Fibroblast of lung (primary cell): ENCODE measurements around the gene GPSM1. TPM values are rescaled to one million over a fixed set of nuclear protein-coding genes. Genes with fewer than 3 reads are reported as not detected.

ENCODE experiments used
- DNase-seq, 2 donors: peaks; one replicate each; pipeline versions ENCODE4 v3.0.0 to v3.0.0-alpha.2; 2010; ENCODE audit warnings: low read depth in 2 of 2
- H2AFZ ChIP-seq: 2 replicates; pipeline ENCODE4 v1.5.1; 2012; ENCODE audit warnings: low read length, control low read depth, inconsistent platforms
- H3K27ac ChIP-seq: 2 replicates; pipeline ENCODE4 v1.5.1; 2011; ENCODE audit warnings: low read length, control low read depth; ENCODE audit not compliant: insufficient read depth
- H3K27me3 ChIP-seq: 2 replicates; pipeline ENCODE4 v1.5.1; 2011; ENCODE audit warnings: mild to moderate bottlenecking, low read length; ENCODE audit not compliant: control insufficient read depth, insufficient read depth
- H3K36me3 ChIP-seq: 2 replicates; pipeline ENCODE4 v1.5.1; 2011; ENCODE audit warnings: low read length; ENCODE audit not compliant: control insufficient read depth, insufficient read depth
- H3K4me1 ChIP-seq: 2 replicates; pipeline ENCODE4 v1.5.1; 2011; ENCODE audit warnings: low read length; ENCODE audit not compliant: control insufficient read depth, insufficient read depth; ENCODE audit errors: extremely low read depth
- H3K4me2 ChIP-seq: 2 replicates; pipeline ENCODE4 v1.5.1; 2011; ENCODE audit warnings: low read length, control low read depth; ENCODE audit not compliant: insufficient read depth; ENCODE audit errors: extremely low read depth
- H3K4me3 ChIP-seq, 4 experiments: fragments of 200-600 bp in 1 of 4; sonication (generic) in 1 of 4; replicated peaks in 1 of 4; 2 replicates each; pipeline ENCODE4 v1.5.1; 2011 to 2016; ENCODE audit warnings: low read length in 4 of 4, low read depth in 3 of 4, mild to moderate bottlenecking in 3 of 4, control low read depth in 2 of 4, inconsistent platforms in 1 of 4, mixed read lengths in 1 of 4; ENCODE audit not compliant: insufficient read depth in 1 of 4; ENCODE audit errors: control extremely low read depth in 1 of 4
- H3K79me2 ChIP-seq: 2 replicates; pipeline ENCODE4 v1.5.1; 2012; ENCODE audit warnings: mild to moderate bottlenecking, low read length, inconsistent platforms; ENCODE audit not compliant: control insufficient read depth, insufficient read depth
- H3K9ac ChIP-seq: 2 replicates; pipeline ENCODE4 v1.5.1; 2011; ENCODE audit warnings: mild to moderate bottlenecking, low read length, control low read depth; ENCODE audit not compliant: insufficient read depth
- H3K9me3 ChIP-seq: 2 replicates; pipeline ENCODE4 v1.5.1; 2012; ENCODE audit warnings: low read depth, low read length; ENCODE audit not compliant: control insufficient read depth, insufficient read depth
- H4K20me1 ChIP-seq: 2 replicates; pipeline ENCODE4 v1.5.1; 2011; ENCODE audit warnings: low read length; ENCODE audit not compliant: control insufficient read depth, insufficient read depth; ENCODE audit errors: extremely low read depth
- CTCF ChIP-seq, 2 donors: IDR thresholded peaks in 1 of 2; conservative IDR thresholded peaks in 1 of 2; 1 replicate in 1 of 2; 2 replicates in 1 of 2; pipeline ENCODE4 v1.5.1; 2011 to 2012; ENCODE audit warnings: low read length in 2 of 2, control low read depth in 1 of 2, inconsistent platforms in 1 of 2, low read depth in 1 of 2, mild to moderate bottlenecking in 1 of 2
- EZH2 ChIP-seq: IDR thresholded peaks from 2 replicates; pipeline ENCODE4 v1.5.1; 2012; ENCODE audit warnings: low read length, control low read depth, mild to moderate bottlenecking; ENCODE audit errors: missing control alignments
- polyA plus RNA-seq, 2 donors: library from polyadenylated mRNA; depleted of rRNA in 1 of 2; stranded (reverse) in 1 of 2; unstranded in 1 of 2; fragments of >200 nt; gene quantifications; 2 replicates each; pipeline ENCODE4 v1.2.1, GENCODE V29; 2011 to 2012; ENCODE audit warnings: missing spikeins in 1 of 2
- total RNA-seq: library from RNA; depleted of rRNA; stranded (reverse); fragments of >200 nt; gene quantifications from 2 replicates; pipeline ENCODE4 v1.2.1, GENCODE V29; 2014

GPSM1 gene
- total and polyA plus RNA-seq, 2 donors (not counting 1 experiment from before 2014, with no cell fraction given): 15.8 to 60.3 TPM

GRCh38 chr9:136302527-136302926 lies 24.8 kb upstream of the GPSM1 start:
- no peak for DNase-seq
- Histone ChIP-seq H3K4me1 (no peaks in the 10 kb centered on the region), H3K9me3 (no peaks in the 10 kb centered on the region), H3K36me3 (no peaks in the 10 kb centered on the region), H3K27ac (no peak overlapping the region), H3K79me2 (no peaks in the 10 kb centered on the region), H3K4me2 (no peak overlapping the region), H3K4me3 (no peak overlapping the region), H4K20me1 (no peaks in the 10 kb centered on the region), H3K27me3 (no peaks in the 10 kb centered on the region), H3K9ac (no peak overlapping the region), H2AFZ (no peak overlapping the region)
- TF ChIP-seq EZH2 (no peak), CTCF (conservative IDR thresholded peaks at IDR 0.05 in 1 of 2, IDR thresholded peaks at IDR 0.05 in 1 of 2; ENCODE audit: low read depth in 1 of 2, low read length in 2 of 2) (no peak)

GRCh38 chr9:136303066-136303824 lies 24.1 kb upstream of the GPSM1 start:
- H3K4me1 ChIP-seq: no peaks in the 10 kb centered on the region
- no peaks in the 10 kb centered on the region for H3K36me3 ChIP-seq
- H3K79me2 ChIP-seq: no peaks in the 10 kb centered on the region
- no peaks in the 10 kb centered on the region for H3K9me3 ChIP-seq
- DNase-seq: no peak
- H3K27me3 ChIP-seq: no peaks in the 10 kb centered on the region
- no peak overlapping the region for H3K4me2 ChIP-seq
- TF ChIP-seq EZH2: no peak
- no peak for TF ChIP-seq CTCF (conservative IDR thresholded peaks at IDR 0.05 in 1 of 2, IDR thresholded peaks at IDR 0.05 in 1 of 2; ENCODE audit: low read depth in 1 of 2, low read length in 2 of 2)
- H3K27ac ChIP-seq: no peak overlapping the region
- no peak overlapping the region for H3K9ac ChIP-seq
- no peak overlapping the region for H2AFZ ChIP-seq
- H4K20me1 ChIP-seq: no peaks in the 10 kb centered on the region
- no peak overlapping the region for H3K4me3 ChIP-seq

- Histone ChIP-seq H3K27me3 (no peaks in the 10 kb centered on the region), H3K27ac (no peak within 1 kb of the TSS), H3K79me2 (no peaks in the 10 kb centered on the region), H2AFZ (no peak within 1 kb of the TSS), H3K4me2 (no peak within 1 kb of the TSS), H3K4me1 (no peaks in the 10 kb centered on the region), H3K4me3 (no peak within 1 kb of the TSS), H3K36me3 (no peaks in the 10 kb centered on the region), H3K9me3 (no peaks in the 10 kb centered on the region), H3K9ac (no peak within 1 kb of the TSS), H4K20me1 (no peaks in the 10 kb centered on the region)
- TF ChIP-seq EZH2 (no peak), CTCF (conservative IDR thresholded peaks at IDR 0.05 in 1 of 2, IDR thresholded peaks at IDR 0.05 in 1 of 2; ENCODE audit: low read depth in 1 of 2, low read length in 2 of 2) (no peak)
- DNase-seq: no peak
Measured at GRCh38 chr9:136303825-136304416, 23.4 kb upstream of the GPSM1 start, which contains the start of gene CCDC187. Gene CCDC187, minus strand, starts transcription at chr9:136304094. Its CDS starts 264 bp downstream, at chr9:136303830.
